DOHH2 (cell line): ENCODE data around the gene SETD3.

Experiments used
- H3F3A ChIP-seq: fragments of 200-600 bp; sonication (generic), shearing (Covaris generic); 2 replicates; pipeline ENCODE4 v1.6.0; 2016; ENCODE audit warnings: antibody characterized with exemption, mild to moderate bottlenecking; ENCODE audit not compliant: control insufficient read depth, insufficient read depth
- H3K27ac ChIP-seq: fragments of 200-600 bp; sonication (generic); 2 replicates; pipeline ENCODE4 v1.5.1; 2014; ENCODE audit warnings: low read depth, mild to moderate bottlenecking, low read length, moderate library complexity
- H3K27me3 ChIP-seq: fragments of 200-600 bp; sonication (generic); 2 replicates; pipeline ENCODE4 v1.6.1; 2014; ENCODE audit warnings: mild to moderate bottlenecking, low read length, mixed read lengths; ENCODE audit not compliant: control insufficient read depth
- H3K36me3 ChIP-seq: fragments of 200-600 bp; sonication (generic); 2 replicates; pipeline ENCODE4 v1.6.1; 2014; ENCODE audit warnings: mild to moderate bottlenecking, low read length, moderate library complexity, mixed read lengths; ENCODE audit not compliant: control insufficient read depth
- H3K4me1 ChIP-seq: fragments of 200-600 bp; sonication (generic); 2 replicates; pipeline ENCODE4 v1.6.1; 2014; ENCODE audit warnings: mild to moderate bottlenecking, low read length, mixed read lengths; ENCODE audit not compliant: control insufficient read depth
- H3K4me2 ChIP-seq: fragments of 200-600 bp; sonication (generic); 2 replicates; pipeline ENCODE4 v1.6.0; 2014; ENCODE audit warnings: mild to moderate bottlenecking, low read length, moderate library complexity
- H3K4me3 ChIP-seq: fragments of 200-600 bp; sonication (generic); 2 replicates; pipeline ENCODE4 v1.5.1; 2014; ENCODE audit warnings: mild to moderate bottlenecking, low read length, mixed read lengths
- H3K79me2 ChIP-seq: fragments of 200-600 bp; sonication (generic); 2 replicates; pipeline ENCODE4 v1.6.1; 2014; ENCODE audit warnings: mild to moderate bottlenecking, low read length, mixed read lengths; ENCODE audit not compliant: control insufficient read depth
- H3K9me2 ChIP-seq: fragments of 200-600 bp; sonication (generic); replicated peaks from 2 replicates; pipeline ENCODE4 v1.6.1; 2014; ENCODE audit warnings: mild to moderate bottlenecking, low read length, mixed read lengths; ENCODE audit not compliant: control insufficient read depth
- H3K9me3 ChIP-seq: fragments of 200-600 bp; sonication (generic); 2 replicates; pipeline ENCODE4 v1.6.1; 2014; ENCODE audit warnings: antibody characterized with exemption, low read length, mixed read lengths; ENCODE audit not compliant: control insufficient read depth, insufficient read depth
- H4K20me1 ChIP-seq: fragments of 200-600 bp; sonication (generic); 2 replicates; pipeline ENCODE4 v1.6.0; 2014; ENCODE audit warnings: low read depth, mild to moderate bottlenecking, antibody characterized with exemption, low read length, moderate library complexity; ENCODE audit not compliant: control insufficient read depth, insufficient read depth
- EZH2phosphoT487 ChIP-seq: fragments of 200-600 bp; sonication (generic); IDR thresholded peaks from 2 replicates; pipeline ENCODE4 v1.6.1; 2017; ENCODE audit warnings: borderline replicate concordance, mild to moderate bottlenecking, antibody characterized with exemption, low read length, moderate library complexity, mixed read lengths
- TF ChIP-seq, protein P1 (sequence below): fragments of 200-600 bp; sonication (generic); IDR thresholded peaks from one replicate; pipeline ENCODE4 v1.5.1; 2014; ENCODE audit warnings: antibody characterized with exemption, mild to moderate bottlenecking, low read depth, low read length; ENCODE audit not compliant: poor library complexity, severe bottlenecking

SETD3 gene

GRCh38 chr14:99518441-99519346 lies 38.0 kb upstream of the SETD3 start:
- Histone ChIP-seq H3K4me1 (no peaks in the 10 kb centered on the region), H4K20me1 (no peaks in the 10 kb centered on the region)

DNA sequence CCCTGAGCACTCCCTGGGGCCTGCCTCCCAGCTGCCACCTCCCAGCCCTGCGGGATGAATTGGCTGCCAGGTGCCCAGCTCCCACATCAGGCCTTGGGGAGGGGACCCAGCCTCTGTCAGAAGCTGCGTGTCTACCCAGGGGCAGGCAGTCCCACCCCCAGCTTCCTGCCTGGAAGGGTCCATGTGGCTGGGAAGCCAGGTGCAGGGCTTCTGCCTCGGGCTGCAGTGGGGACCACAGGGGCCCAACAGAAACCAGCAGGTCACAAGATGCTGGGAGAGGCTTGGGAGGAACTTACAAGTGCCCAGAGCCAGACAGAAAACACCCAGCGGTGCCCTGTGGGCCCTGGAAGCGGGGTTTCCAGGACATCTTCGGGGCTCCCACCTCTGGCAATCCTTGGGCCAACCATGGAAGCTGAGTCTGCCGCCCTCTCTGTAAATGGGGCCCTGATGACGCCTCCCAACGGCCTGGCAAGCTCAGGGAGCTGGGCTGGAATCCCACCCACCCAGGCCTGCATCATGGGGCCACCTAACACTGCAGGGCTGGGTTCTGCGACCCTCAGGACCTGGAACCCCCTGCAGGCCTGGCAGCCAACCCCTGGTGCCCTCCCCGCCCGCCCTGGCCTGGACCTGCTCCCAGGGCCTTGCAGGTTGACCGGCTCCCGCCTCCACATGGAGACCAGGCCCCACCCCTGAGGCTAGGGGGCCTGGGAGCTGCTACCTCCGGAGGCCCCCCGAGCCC lies 37.2 kb upstream of the SETD3 start:
- no peak overlapping the region for H3K4me2 ChIP-seq
- H3K36me3 ChIP-seq: no peaks in the 10 kb centered on the region

More at GRCh38 chr14:99518441-99519346, 38.0 kb upstream of the SETD3 start:
- no peaks in the 10 kb centered on the region for H3K9me3 ChIP-seq
- H3K27me3 ChIP-seq: no peaks in the 10 kb centered on the region
- no peak overlapping the region for H3K27ac ChIP-seq
- no peaks in the 10 kb centered on the region for H3K79me2 ChIP-seq
- no peak overlapping the region for H3K4me3 ChIP-seq
- no peaks in the 10 kb centered on the region for H3K36me3 ChIP-seq
- no peaks in the 10 kb centered on the region for H3F3A ChIP-seq
- no peaks in the 10 kb centered on the region for H3K9me2 ChIP-seq
- no peak for TF ChIP-seq EZH2phosphoT487
- TF ChIP-seq, protein P1, sequence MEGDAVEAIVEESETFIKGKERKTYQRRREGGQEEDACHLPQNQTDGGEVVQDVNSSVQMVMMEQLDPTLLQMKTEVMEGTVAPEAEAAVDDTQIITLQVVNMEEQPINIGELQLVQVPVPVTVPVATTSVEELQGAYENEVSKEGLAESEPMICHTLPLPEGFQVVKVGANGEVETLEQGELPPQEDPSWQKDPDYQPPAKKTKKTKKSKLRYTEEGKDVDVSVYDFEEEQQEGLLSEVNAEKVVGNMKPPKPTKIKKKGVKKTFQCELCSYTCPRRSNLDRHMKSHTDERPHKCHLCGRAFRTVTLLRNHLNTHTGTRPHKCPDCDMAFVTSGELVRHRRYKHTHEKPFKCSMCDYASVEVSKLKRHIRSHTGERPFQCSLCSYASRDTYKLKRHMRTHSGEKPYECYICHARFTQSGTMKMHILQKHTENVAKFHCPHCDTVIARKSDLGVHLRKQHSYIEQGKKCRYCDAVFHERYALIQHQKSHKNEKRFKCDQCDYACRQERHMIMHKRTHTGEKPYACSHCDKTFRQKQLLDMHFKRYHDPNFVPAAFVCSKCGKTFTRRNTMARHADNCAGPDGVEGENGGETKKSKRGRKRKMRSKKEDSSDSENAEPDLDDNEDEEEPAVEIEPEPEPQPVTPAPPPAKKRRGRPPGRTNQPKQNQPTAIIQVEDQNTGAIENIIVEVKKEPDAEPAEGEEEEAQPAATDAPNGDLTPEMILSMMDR: peak; percentile 88
- no peak overlapping the region for H3K4me2 ChIP-seq

GRCh38 chr14:99516871-99517642 lies 36.4 kb upstream of the SETD3 start:
- no peaks in the 10 kb centered on the region for H3K9me3 ChIP-seq
- H3K79me2 ChIP-seq: no peaks in the 10 kb centered on the region
- H3K9me2 ChIP-seq: no peaks in the 10 kb centered on the region
- no peaks in the 10 kb centered on the region for H3K36me3 ChIP-seq
- no peaks in the 10 kb centered on the region for H3K27me3 ChIP-seq
- no peak overlapping the region for H3K4me3 ChIP-seq
- no peaks in the 10 kb centered on the region for H3F3A ChIP-seq
- TF ChIP-seq EZH2phosphoT487: no peak
- TF ChIP-seq, protein P1: no peak
- no peak overlapping the region for H3K4me2 ChIP-seq
- no peak overlapping the region for H3K27ac ChIP-seq
- H3K4me1 ChIP-seq: no peaks in the 10 kb centered on the region
- H4K20me1 ChIP-seq: no peaks in the 10 kb centered on the region

More for the DNA sequence above, 37.2 kb upstream of the SETD3 start:
- no peaks in the 10 kb centered on the region for H3K9me2 ChIP-seq
- no peaks in the 10 kb centered on the region for H3F3A ChIP-seq
- no peaks in the 10 kb centered on the region for H3K27me3 ChIP-seq
- H3K27ac ChIP-seq: no peak overlapping the region
- H3K79me2 ChIP-seq: no peaks in the 10 kb centered on the region
- H3K4me3 ChIP-seq: no peak overlapping the region
- H3K4me1 ChIP-seq: no peaks in the 10 kb centered on the region
- no peaks in the 10 kb centered on the region for H4K20me1 ChIP-seq
- TF ChIP-seq, protein P1: no peak
- no peak for TF ChIP-seq EZH2phosphoT487
- H3K9me3 ChIP-seq: no peaks in the 10 kb centered on the region
